ENCODE measurements around the gene INSYN1.
A peak's percentile ranks its signal among the peaks of the same experiment; 100 is the strongest.
"Not testable (repeated sequence)": the region's sequence is repeated elsewhere in the genome, so short reads cannot be mapped to it uniquely, and the experiment has no call there.

INSYN1 gene

GRCh38 chr15:73710321-73710720, 42.8 kb downstream of the INSYN1 start:
- DNase-seq = no peak

- no peak for DNase-seq
Observed at GRCh38 chr15:73709686-73710085, 43.5 kb downstream of the INSYN1 start.

- DNase-seq = no peak
Observed at GRCh38 chr15:73709241-73709640, 43.9 kb downstream of the INSYN1 start.

GRCh38 chr15:73708691-73709090, 44.5 kb downstream of the INSYN1 start:
- no peak for DNase-seq

GRCh38 chr15:73704869-73705645, 48.1 kb downstream of the INSYN1 start:
- peak; percentile 71 for DNase-seq

- DNase-seq = not testable (repeated sequence)
Observed at GRCh38 chr15:73704142-73704868, 48.8 kb downstream of the INSYN1 start.

DNA sequence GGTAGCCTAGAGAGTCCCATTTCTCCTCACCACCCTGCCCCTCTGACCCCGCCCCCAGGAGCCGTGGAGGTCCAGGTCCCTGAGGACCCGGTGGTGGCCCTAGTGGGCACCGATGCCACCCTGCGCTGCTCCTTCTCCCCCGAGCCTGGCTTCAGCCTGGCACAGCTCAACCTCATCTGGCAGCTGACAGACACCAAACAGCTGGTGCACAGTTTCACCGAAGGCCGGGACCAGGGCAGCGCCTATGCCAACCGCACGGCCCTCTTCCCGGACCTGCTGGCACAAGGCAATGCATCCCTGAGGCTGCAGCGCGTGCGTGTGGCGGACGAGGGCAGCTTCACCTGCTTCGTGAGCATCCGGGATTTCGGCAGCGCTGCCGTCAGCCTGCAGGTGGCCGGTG, 49.5 kb downstream of the INSYN1 start:
- DNase-seq = not testable (repeated sequence)

GRCh38 chr15:73702311-73703239, 50.6 kb downstream of the INSYN1 start:
- DNase-seq = not testable (repeated sequence)

GRCh38 chr15:73700041-73700842, 52.9 kb downstream of the INSYN1 start:
- peak; percentile 71 for DNase-seq

- DNase-seq = no peak
Observed at GRCh38 chr15:73699249-73700040, 53.7 kb downstream of the INSYN1 start.

GRCh38 chr15:73697033-73697467, 56.1 kb downstream of the INSYN1 start:
- peak; percentile 67 for DNase-seq

- no peak for DNase-seq
Observed at GRCh38 chr15:73696641-73697001, 56.5 kb downstream of the INSYN1 start.

GRCh38 chr15:73695773-73696640, 57.1 kb downstream of the INSYN1 start:
- DNase-seq = no peak

GRCh38 chr15:73694419-73694818, 58.7 kb downstream of the INSYN1 start:
- no peak for DNase-seq

DNA sequence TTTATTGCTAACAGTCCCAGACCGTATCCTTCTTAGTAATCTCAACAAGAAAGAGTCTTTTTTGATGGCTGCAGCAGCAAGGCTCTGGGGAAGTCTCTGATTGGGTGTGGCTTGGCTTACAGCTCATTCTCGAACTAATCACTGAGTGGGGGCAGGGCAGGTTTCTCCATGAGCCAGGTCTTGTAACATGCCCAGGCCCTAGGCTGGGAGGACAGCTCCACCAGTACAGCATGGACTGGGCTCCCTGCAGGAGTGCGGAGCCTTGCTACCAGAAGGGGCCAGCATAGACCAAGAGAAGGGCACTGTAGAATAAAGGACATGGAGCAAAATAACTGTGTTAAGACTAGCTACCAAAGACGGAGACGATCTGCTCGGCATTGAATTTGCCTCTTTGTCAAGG, 61.8 kb downstream of the INSYN1 start:
- DNase-seq = no peak

GRCh38 chr15:73688455-73688854, 64.7 kb downstream of the INSYN1 start:
- no peak for DNase-seq

- DNase-seq = no peak
Observed at GRCh38 chr15:73687351-73687750, 65.8 kb downstream of the INSYN1 start.

GRCh38 chr15:73686781-73687256, 66.3 kb downstream of the INSYN1 start:
- DNase-seq = no peak

DNA sequence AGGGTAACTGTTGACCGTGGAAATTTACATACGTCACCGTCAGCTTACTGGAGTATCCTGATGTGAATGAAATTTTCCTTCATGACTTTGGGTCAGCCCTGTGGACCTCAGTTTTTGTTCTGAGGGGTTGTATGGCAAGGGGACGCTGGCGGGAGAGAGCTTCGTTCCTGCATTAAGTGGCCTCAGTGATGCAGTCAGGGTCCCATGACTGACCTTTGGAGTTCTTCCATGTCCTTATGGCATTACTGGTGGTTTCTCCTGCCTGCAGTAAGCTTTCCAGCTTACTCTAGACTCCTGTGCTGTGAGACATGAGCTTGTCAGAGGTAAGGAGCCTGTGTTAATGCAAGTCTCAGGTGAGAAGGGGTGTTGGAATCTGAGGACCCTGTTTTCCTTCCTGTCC, 67.2 kb downstream of the INSYN1 start:
- DNase-seq = no peak

All from stimulated activated CD4-positive, alpha-beta T cell treated with anti-CD3 and anti-CD28 coated beads, Interleukin-4, amount 100 ng/mL, for 1 hour (primary cell).